Measurements from ENCODE around the gene GPATCH8.

DNA sequence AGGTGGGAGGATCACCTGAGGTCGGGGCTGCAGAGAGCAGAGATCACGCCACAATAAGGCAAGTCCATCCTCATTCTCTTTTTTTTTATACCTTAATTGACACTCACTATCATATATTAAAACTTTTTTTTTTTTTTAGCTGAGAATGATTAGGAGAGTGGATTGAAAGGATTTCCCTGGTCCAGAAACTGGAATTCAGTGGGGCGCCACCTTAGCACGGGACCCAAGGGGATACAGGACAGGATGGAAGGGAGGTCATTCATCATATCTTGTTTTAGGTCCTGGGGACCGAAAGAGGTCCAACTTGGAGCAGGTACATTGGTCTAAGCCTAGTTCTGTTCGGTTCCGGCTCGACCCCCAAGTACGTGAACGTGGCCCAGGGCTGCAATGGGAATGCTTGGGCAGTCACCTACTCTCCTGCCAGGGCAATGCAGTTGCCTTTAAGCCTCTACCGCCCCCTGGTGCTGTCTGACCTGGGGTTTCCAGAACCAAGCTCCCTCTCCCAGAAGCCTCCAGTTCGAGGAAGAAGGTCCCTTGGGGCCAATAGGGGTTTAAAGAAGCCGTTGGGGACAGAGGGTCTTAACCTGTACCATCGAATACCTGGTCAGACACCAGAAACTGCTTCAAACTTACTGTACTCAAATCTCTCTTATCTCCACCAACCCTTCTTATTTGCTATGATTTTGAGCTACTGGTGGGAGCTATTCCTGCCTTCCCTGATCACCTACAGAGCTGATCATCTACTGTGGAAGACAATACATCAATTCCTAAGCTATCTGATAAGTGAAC is 19.9 kb upstream of the GPATCH8 start:
- TF ChIP-seq YY1 (IDR thresholded peaks at IDR 0.05; ENCODE audit: insufficient read depth, insufficient read length) (no peak), SUZ12 (IDR thresholded peaks at IDR 0.05; ENCODE audit: extremely low read depth, insufficient read depth, insufficient read length) (no peak), ZNF274 (IDR thresholded peaks at IDR 0.05; ENCODE audit: low read depth, low read length) (no peak)

All from NT2/D1 (cell line).